HG03108 (cell line): ENCODE measurements around the gene NLRP6.
"Not testable (repeated sequence)": the region's sequence is repeated elsewhere in the genome, so short reads cannot be mapped to it uniquely, and the experiment has no call there.

Source experiments
- ATAC-seq: cut with Tn5 transposase; IDR thresholded peaks from one replicate; pipeline ENCODE4 v1.9.1; 2021; ENCODE audit warnings: moderate library complexity; ENCODE audit not compliant: unreplicated experiment

Gene NLRP6

GRCh38 chr11:306645-307371 is 28.6 kb downstream of the NLRP6 start:
- no peak for ATAC-seq

GRCh38 chr11:307766-308708 is 29.8 kb downstream of the NLRP6 start, which contains the start of gene IFITM2:
Gene IFITM2 (plus strand): TSS chr11:307816. CDS start chr11:308193, 377 bp downstream.
- ATAC-seq, result peak; percentile 27

- not testable (repeated sequence) for ATAC-seq
Observed at GRCh38 chr11:308740-309665, 30.8 kb downstream of the NLRP6 start.

- not testable (repeated sequence) for ATAC-seq
Observed at GRCh38 chr11:309979-310572, 31.9 kb downstream of the NLRP6 start.

GRCh38 chr11:311013-311748 is 33.0 kb downstream of the NLRP6 start:
- ATAC-seq, result peak; percentile 27

- ATAC-seq, result no peak
Observed at GRCh38 chr11:312092-312816, 34.0 kb downstream of the NLRP6 start.

- no peak for ATAC-seq
Observed at GRCh38 chr11:313304-313786, 35.1 kb downstream of the NLRP6 start.

- peak; percentile 27 for ATAC-seq
Observed at GRCh38 chr11:313787-314553, 35.8 kb downstream of the NLRP6 start, which contains the start of gene IFITM1. Gene IFITM1 (plus strand): TSS chr11:314040. CDS start chr11:314171, 131 bp downstream.

- not testable (repeated sequence) for ATAC-seq
Observed at GRCh38 chr11:314554-314875, 36.3 kb downstream of the NLRP6 start.

GRCh38 chr11:315051-315481 is 36.9 kb downstream of the NLRP6 start:
- no peak for ATAC-seq

- no peak for ATAC-seq
Observed at GRCh38 chr11:315516-315994, 37.3 kb downstream of the NLRP6 start.

- no peak for ATAC-seq
Observed at GRCh38 chr11:316031-316701, 38.0 kb downstream of the NLRP6 start.

GRCh38 chr11:316891-317301 is 38.7 kb downstream of the NLRP6 start:
- ATAC-seq, result no peak

- ATAC-seq, result peak; percentile 2
Observed at GRCh38 chr11:317668-318404, 39.6 kb downstream of the NLRP6 start.

GRCh38 chr11:318405-319120 is 40.4 kb downstream of the NLRP6 start:
- ATAC-seq, result peak; percentile 36
